Activated CD8-positive, alpha-beta memory T cell treated with anti-CD3 and anti-CD28 coated beads for 24 hours (primary cell): Measurements from ENCODE around the gene AQP7.
"Not testable (repeated sequence)": the region's sequence is repeated elsewhere in the genome, so short reads cannot be mapped to it uniquely, and the experiment has no call there.

Experiments used
- DNase-seq: peaks from one replicate; pipeline ENCODE4 v3.0.0-alpha.2; 2020

AQP7 gene

GRCh38 chr9:33402371-33402770 is at the start of gene AQP7:
Gene AQP7, minus strand, starts transcription at chr9:33402568. Its CDS starts 1,306 bp downstream, at chr9:33401262.
- not testable (repeated sequence) for DNase-seq

DNA sequence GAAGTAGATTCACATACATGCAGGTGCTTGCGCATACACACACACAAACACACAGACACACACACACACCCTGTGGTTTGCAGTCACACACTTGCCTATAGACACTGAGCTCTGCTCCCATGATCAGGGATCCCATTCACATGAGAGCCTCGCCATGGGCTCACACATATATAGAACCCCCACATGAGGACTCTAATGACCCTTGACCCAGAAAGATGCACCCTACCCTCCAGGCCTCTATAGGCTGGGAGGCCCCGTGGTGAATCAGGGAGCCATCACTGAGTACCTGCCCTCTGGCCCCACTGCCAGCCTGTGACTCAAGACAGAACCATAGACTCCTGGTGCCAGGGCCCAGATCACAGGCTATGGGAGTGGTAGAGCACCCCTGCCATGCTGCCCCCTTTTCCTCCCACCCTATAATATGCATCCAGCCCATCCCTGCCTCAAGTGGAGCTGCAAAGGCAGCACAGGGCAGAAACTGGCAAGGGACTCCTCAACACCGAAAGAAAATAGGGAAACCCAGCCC is 48.3 kb upstream of the AQP7 start:
- DNase-seq: no peak

- DNase-seq: no peak
Measured at GRCh38 chr9:33449715-33450114, 47.3 kb upstream of the AQP7 start.

GRCh38 chr9:33447799-33448553 is 45.6 kb upstream of the AQP7 start:
- no peak for DNase-seq

- peak; percentile 83 for DNase-seq
Measured at GRCh38 chr9:33446946-33447798, 44.8 kb upstream of the AQP7 start, which contains the start of gene AQP3. Gene AQP3, minus strand, starts transcription at chr9:33447593. Its CDS starts 63 bp downstream, at chr9:33447530.

GRCh38 chr9:33446240-33446945 is 44.0 kb upstream of the AQP7 start:
- peak; percentile 77 for DNase-seq

- DNase-seq: no peak
Measured at GRCh38 chr9:33445389-33446239, 43.2 kb upstream of the AQP7 start.

DNA sequence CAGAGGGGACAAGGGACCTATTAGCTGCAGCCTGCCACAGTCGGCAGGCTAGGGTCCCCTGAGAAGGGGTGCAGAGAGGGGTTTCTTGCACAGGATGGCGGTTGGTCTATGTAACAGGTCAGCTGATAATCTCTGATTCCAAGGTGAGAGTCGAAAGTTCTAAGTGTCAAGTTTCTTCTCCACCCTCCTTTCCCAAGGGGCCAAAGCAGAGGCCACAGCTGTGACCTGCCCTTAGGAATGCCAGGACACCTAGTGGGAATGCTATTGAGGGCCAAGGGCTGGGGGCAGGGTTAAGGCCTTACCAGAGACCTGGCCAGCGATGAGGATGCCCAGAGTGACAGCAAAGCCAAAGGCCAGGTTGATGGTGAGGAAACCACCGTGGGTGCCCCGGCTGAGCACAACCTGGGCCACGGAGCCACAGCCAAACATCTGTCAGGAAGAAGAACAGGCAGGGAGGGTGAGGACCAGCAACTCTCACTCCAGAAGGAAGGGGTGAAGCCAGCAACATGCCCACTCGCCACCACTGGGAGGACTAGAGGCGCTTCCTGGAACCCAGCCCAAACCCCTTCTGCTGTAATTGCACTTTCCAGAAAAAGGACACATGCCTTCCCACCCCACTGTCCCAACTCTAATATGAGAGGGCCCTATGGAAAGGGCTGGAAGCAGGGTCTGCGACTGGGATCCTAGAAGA is 41.2 kb upstream of the AQP7 start:
- no peak for DNase-seq

GRCh38 chr9:33443047-33443446 is 40.7 kb upstream of the AQP7 start:
- DNase-seq: no peak

DNA sequence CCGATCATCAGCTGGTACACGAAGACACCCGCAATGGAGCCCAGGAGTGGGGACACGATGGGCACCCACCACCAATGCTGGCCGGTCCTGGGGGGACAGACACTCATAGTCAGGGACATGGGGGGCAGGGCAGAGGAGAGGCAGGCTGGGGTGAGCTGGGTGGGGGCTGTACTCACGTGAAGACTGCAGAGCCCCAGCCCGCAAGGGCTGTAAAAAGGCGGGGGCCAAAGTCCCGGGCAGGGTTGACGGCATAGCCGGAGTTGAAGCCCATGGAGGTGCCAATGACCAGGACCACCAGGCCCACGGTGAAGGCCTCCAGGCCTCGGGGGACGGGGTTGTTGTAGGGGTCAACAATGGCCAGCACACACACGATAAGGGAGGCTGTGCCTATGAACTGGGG is 39.8 kb upstream of the AQP7 start:
- no peak for DNase-seq

- DNase-seq: no peak
Measured at GRCh38 chr9:33440609-33441008, 38.2 kb upstream of the AQP7 start.

GRCh38 chr9:33440204-33440603 is 37.8 kb upstream of the AQP7 start:
- no peak for DNase-seq

DNA sequence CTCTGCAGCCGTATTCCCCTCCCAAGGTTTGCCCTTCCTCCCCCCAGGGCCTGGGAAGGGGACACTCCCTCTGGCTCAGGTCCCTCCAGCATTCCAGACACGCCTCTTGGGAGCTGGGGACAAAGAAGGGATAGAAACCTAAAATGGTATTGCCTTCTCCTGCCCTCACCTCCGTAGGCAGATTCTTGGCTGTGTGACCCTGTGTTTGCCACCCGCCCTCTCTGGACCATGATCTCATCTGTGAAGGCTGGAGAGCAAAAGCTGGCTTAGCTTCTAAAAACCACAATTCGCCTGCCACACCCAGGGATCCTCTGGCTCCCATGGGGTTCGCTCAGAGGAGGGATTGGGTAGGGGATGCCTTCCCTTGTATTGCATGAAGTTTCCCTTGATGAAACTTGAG is 37.4 kb upstream of the AQP7 start:
- no peak for DNase-seq

GRCh38 chr9:33438926-33439680 is 36.7 kb upstream of the AQP7 start:
- DNase-seq: no peak

DNA sequence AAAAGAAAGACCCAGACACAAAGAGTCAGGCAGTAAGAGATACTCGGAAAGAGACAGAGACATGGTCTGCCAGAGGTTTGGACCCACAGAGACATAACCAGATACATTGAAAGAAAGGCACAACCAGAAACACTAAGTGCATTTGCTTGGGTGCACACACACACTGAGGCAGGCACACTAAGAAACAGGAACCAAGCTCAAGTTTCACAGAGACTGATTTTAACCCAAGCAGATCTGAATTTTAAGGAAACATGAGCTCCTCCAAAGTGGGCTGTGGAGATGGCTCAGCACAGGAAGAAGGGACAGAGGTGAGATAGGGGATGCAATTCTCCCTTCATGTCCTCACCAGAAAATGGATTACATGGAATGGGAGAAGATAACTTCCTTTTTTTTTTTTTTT is 35.5 kb upstream of the AQP7 start:
- DNase-seq: no peak

- no peak for DNase-seq
Measured at GRCh38 chr9:33437205-33437604, 34.8 kb upstream of the AQP7 start.

DNA sequence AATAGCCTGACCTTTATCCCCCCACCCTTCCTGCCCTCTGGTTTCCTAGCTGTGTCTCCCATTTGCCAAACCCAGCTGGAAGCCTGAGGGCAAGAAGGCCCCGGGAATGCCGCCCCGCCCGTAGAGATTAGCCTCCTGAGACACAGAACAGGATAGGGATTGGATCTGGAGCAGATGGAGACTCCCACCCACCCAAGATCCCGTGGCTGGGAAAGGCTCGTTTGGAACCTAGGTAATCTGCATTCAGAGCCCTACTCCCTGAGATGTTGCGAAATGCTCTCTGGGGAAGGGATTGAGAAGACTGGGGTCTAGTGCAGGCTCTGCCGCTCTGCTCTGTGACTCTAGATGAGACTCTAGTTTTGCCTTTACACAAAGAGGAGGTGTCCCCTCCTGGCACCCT is 34.1 kb upstream of the AQP7 start:
- no peak for DNase-seq

- no peak for DNase-seq
Measured at GRCh38 chr9:33435821-33436277, 33.5 kb upstream of the AQP7 start.

GRCh38 chr9:33434317-33435105 is 32.1 kb upstream of the AQP7 start:
- DNase-seq: no peak

GRCh38 chr9:33433871-33434270 is 31.5 kb upstream of the AQP7 start:
- no peak for DNase-seq
